HepG2 (cell line): ENCODE data around the gene H3-3A. TPM values are rescaled to one million over a fixed set of nuclear protein-coding genes. Genes with fewer than 3 reads are reported as not detected.
A peak's percentile ranks its signal among the peaks of the same experiment; 100 is the strongest.

Experiments
- ATAC-seq: fragments of 200-7000 bp; cut with Tn5 transposase; 3 replicates; pipeline ENCODE4 v1.9.1; 2020; ENCODE audit warnings: mild to moderate bottlenecking, moderate library complexity
- BruUV-seq: library from RNA; stranded (reverse); fragments of 400-500 nt; replicated peaks from 2 replicates; lab custom pipeline; 2021; lab: Mats Ljungman, UMichigan
- CTCF ChIA-PET: fragments of 300-600 bp; formaldehyde crosslinking; extraction: SDS; loops from one replicate; lab custom pipeline; 2021; ENCODE audit warnings: low total read pairs, inconsistent platforms, low intra/inter-chr PET ratio; lab: Yijun Ruan, JAX
- POLR2A ChIA-PET: fragments of 350-600 bp; sonication (Branson Sonifier 250); formaldehyde crosslinking; loops from one replicate; lab custom pipeline; 2020; ENCODE audit warnings: antibody characterized with exemption, inconsistent platforms; lab: Yijun Ruan, JAX
- DNase-seq: peaks from one replicate; pipeline ENCODE4 v3.0.0-alpha.2; 2015; ENCODE audit warnings: low spot score
- FAIRE-seq: peaks from 3 replicates; lab custom pipeline; 2011; peaks lifted over from hg19 to GRCh38; lab: Jason Lieb, UNC
- H2AFZ ChIP-seq: one replicate; pipeline ENCODE4 v1.6.1; 2011; ENCODE audit warnings: low read length, inconsistent platforms
- H3K27ac ChIP-seq: fragments of 300-600 bp; 3 replicates; pipeline ENCODE4 v1.8.0; 2011; ENCODE audit warnings: mixed run types, mild to moderate bottlenecking, mixed read lengths, low read length, inconsistent platforms; ENCODE audit not compliant: insufficient read depth; ENCODE audit errors: extremely low read length
- H3K27me3 ChIP-seq, 2 experiments: fragments of 200-600 bp in 1 of 2; 2 replicates in 1 of 2; 3 replicates in 1 of 2; pipeline versions ENCODE4 v1.6.0 to v1.8.0; 2011; ENCODE audit warnings: low read length in 2 of 2, mild to moderate bottlenecking in 2 of 2, moderate library complexity in 2 of 2, inconsistent platforms in 1 of 2; ENCODE audit not compliant: insufficient read depth in 2 of 2, control insufficient read depth in 1 of 2
- H3K36me3 ChIP-seq, 2 experiments: fragments of 200-600 bp in 1 of 2; replicated peaks in 1 of 2; 2 replicates in 1 of 2; 3 replicates in 1 of 2; pipeline versions ENCODE4 v1.5.1 to v1.8.0; 2011; ENCODE audit warnings: low read length in 2 of 2, inconsistent platforms in 1 of 2; ENCODE audit not compliant: insufficient read depth in 2 of 2, control insufficient read depth in 1 of 2
- H3K4me1 ChIP-seq: 2 replicates; pipeline ENCODE4 v1.5.1; 2012; ENCODE audit warnings: low read length, inconsistent platforms; ENCODE audit not compliant: insufficient read depth
- H3K4me2 ChIP-seq: 2 replicates; pipeline ENCODE4 v1.6.0; 2011; ENCODE audit warnings: low read depth, low read length, inconsistent platforms
- H3K4me3 ChIP-seq, 3 experiments: fragments of 200-600 bp in 1 of 3; sonication (generic), shearing (Covaris generic) in 1 of 3; replicated peaks in 1 of 3; 2 replicates each; pipeline ENCODE4 v1.5.1; 2011 to 2016; ENCODE audit warnings: low read length in 3 of 3, inconsistent platforms in 2 of 3, low read depth in 2 of 3, mild to moderate bottlenecking in 2 of 3, control low read depth in 1 of 3, mixed read lengths in 1 of 3; ENCODE audit not compliant: insufficient read depth in 1 of 3
- H3K79me2 ChIP-seq: one replicate; pipeline ENCODE4 v1.6.1; 2011; ENCODE audit warnings: low read length, inconsistent platforms; ENCODE audit not compliant: insufficient read depth
- H3K9ac ChIP-seq: 2 replicates; pipeline ENCODE4 v1.6.0; 2011; ENCODE audit warnings: mild to moderate bottlenecking, low read depth, low read length, inconsistent platforms; ENCODE audit not compliant: insufficient read depth
- H3K9me3 ChIP-seq: 2 replicates; pipeline ENCODE4 v1.5.1; 2012; ENCODE audit warnings: mild to moderate bottlenecking, low read length
- H4K20me1 ChIP-seq: 2 replicates; pipeline ENCODE4 v1.6.0; 2011; ENCODE audit warnings: inconsistent platforms, mild to moderate bottlenecking, low read length, moderate library complexity; ENCODE audit not compliant: insufficient read depth
- GABPA ChIP-seq, 2 experiments: IDR thresholded peaks; 2 replicates each; pipeline ENCODE4 v1.6.1; 2011 to 2016; ENCODE audit warnings: low read depth in 2 of 2, low read length in 1 of 2, missing biosample characterization in 1 of 2, missing genetic modification characterization in 1 of 2
- IKZF1 ChIP-seq: fragments of 450-650 bp; IDR thresholded peaks from 2 replicates; pipeline ENCODE4 v1.7.1; 2016
- NCOA1 ChIP-seq: sonication (generic); formaldehyde crosslinking; IDR thresholded peaks from 2 replicates; pipeline ENCODE4 v1.9.0; 2021; ENCODE audit warnings: missing genetic modification reagents
- NFYB ChIP-seq: sonication (generic); formaldehyde crosslinking; IDR thresholded peaks from 2 replicates; pipeline ENCODE4 v1.4.0; 2020; ENCODE audit warnings: missing genetic modification reagents
- ZNF10 ChIP-seq: sonication (generic); formaldehyde crosslinking; IDR thresholded peaks from 2 replicates; pipeline ENCODE4 v1.4.0; 2020; ENCODE audit warnings: mild to moderate bottlenecking, low read depth, missing genetic modification reagents, borderline replicate concordance
- ZNF879 ChIP-seq: sonication (generic); formaldehyde crosslinking; IDR thresholded peaks from 2 replicates; pipeline ENCODE4 v1.8.1; 2023; ENCODE audit warnings: missing genetic modification reagents
- WGBS: methylation state at CpG from one replicate; pipeline ENCODE4 v1.1.6; 2017; ENCODE audit warnings: low lambda C conversion rate; 5-methylcytosine and 5-hydroxymethylcytosine counted together
- in situ Hi-C: cut with HindIII; loops from 2 replicates; pipeline ENCODE4 v1.10.0; 2017; ENCODE audit warnings: low pct_unique_long_range_greater_than_20kb; ENCODE audit not compliant: extremely low pct_ligation_motif_present
- intact Hi-C: fragments of 100-400 bp; cut with micrococcal nuclease; formaldehyde crosslinking; loops from one replicate; pipeline ENCODE4 v1.10.0; 2022; ENCODE audit not compliant: unreplicated experiment
- polyA plus RNA-seq, 8 experiments: library from polyadenylated mRNA; depleted of rRNA in 3 of 8; stranded (reverse) in 7 of 8; unstranded in 1 of 8; fragments of >200 nt; fragmentation: Illumina TruSeq in 4 of 8; extraction: Trizol in 4 of 8; gene quantifications; 2 replicates each; pipeline versions ENCODE4 v1.2.1 to v1.2.3, GENCODE V29; 2011 to 2016; ENCODE audit warnings: low read depth in 4 of 8, missing spikeins in 1 of 8, mixed read lengths in 1 of 8; ENCODE audit not compliant: insufficient read depth in 1 of 8
- total RNA-seq, 5 experiments: library from RNA; depleted of rRNA; stranded (reverse); fragments of >200 nt; fragmentation: Illumina TruSeq; extraction: Trizol; gene quantifications; 2 replicates each; pipeline ENCODE4 v1.2.3, GENCODE V29; 2016; ENCODE audit warnings: low read depth in 1 of 5
- TF ChIP-seq, protein P1 (sequence below): sonication (generic); formaldehyde crosslinking; IDR thresholded peaks from 2 replicates; pipeline ENCODE4 v1.4.0; 2020; ENCODE audit warnings: missing genetic modification reagents, mild to moderate bottlenecking, borderline replicate concordance
- TF ChIP-seq, protein P2 (sequence below): sonication (generic); formaldehyde crosslinking; IDR thresholded peaks from 2 replicates; pipeline ENCODE4 v1.5.1; 2020; ENCODE audit warnings: missing genetic modification reagents, mild to moderate bottlenecking, borderline replicate concordance
- TF ChIP-seq, protein P3 (sequence below): sonication (generic); formaldehyde crosslinking; IDR thresholded peaks from 2 replicates; pipeline ENCODE4 v1.4.0; 2020; ENCODE audit warnings: missing genetic modification reagents

The H3-3A gene
- total and polyA plus RNA-seq, 2 of the 13 experiments (the other 11 are each of a cell fraction or from before 2014, with no cell fraction given), result 221 to 320 TPM

DNA sequence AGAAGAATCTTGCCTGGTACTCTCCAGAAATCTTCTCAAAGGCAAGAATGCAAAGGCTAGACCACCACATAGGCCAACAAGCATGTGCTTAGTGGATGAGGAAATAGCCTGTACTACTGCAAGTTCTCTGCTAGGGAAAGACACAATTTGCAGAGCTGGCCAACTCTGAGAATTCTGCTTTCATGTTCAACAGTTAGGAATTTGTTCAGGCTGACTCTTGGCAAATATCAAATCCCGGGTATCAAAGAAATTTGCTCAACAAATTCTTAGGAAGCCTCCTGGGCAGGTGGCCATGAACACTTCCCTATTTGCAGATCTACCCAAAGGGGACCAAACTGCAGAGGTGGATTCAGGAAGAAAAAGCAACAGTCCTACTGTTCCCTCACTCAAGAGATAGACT, 15.0 kb upstream of the H3-3A start:
- no peak overlapping the region for H3K9ac ChIP-seq
- ChIA-PET POLR2A (interaction anchor here (2.3 kb wide), 1 partner anchor 15 kb away, joined by 15 read pairs; the partner anchor contains the start of gene H3-3A), CTCF (no interaction called here)
- no peaks in the 10 kb centered on the region for H4K20me1 ChIP-seq
- TF ChIP-seq, protein P1, sequence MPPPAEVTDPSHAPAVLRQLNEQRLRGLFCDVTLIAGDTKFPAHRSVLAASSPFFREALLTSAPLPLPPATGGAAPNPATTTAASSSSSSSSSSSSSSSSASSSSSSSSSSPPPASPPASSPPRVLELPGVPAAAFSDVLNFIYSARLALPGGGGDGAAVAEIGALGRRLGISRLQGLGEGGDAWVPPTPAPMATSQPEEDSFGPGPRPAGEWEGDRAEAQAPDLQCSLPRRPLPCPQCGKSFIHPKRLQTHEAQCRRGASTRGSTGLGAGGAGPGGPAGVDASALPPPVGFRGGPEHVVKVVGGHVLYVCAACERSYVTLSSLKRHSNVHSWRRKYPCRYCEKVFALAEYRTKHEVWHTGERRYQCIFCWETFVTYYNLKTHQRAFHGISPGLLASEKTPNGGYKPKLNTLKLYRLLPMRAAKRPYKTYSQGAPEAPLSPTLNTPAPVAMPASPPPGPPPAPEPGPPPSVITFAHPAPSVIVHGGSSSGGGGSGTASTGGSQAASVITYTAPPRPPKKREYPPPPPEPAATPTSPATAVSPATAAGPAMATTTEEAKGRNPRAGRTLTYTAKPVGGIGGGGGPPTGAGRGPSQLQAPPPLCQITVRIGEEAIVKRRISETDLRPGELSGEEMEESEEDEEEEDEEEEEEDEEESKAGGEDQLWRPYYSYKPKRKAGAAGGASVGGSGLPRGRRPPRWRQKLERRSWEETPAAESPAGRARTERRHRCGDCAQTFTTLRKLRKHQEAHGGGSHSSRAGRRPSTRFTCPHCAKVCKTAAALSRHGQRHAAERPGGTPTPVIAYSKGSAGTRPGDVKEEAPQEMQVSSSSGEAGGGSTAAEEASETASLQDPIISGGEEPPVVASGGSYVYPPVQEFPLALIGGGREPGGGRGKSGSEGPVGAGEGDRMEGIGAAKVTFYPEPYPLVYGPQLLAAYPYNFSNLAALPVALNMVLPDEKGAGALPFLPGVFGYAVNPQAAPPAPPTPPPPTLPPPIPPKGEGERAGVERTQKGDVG (CRISPR knock-in tag), result no peak
- TF ChIP-seq, protein P2, sequence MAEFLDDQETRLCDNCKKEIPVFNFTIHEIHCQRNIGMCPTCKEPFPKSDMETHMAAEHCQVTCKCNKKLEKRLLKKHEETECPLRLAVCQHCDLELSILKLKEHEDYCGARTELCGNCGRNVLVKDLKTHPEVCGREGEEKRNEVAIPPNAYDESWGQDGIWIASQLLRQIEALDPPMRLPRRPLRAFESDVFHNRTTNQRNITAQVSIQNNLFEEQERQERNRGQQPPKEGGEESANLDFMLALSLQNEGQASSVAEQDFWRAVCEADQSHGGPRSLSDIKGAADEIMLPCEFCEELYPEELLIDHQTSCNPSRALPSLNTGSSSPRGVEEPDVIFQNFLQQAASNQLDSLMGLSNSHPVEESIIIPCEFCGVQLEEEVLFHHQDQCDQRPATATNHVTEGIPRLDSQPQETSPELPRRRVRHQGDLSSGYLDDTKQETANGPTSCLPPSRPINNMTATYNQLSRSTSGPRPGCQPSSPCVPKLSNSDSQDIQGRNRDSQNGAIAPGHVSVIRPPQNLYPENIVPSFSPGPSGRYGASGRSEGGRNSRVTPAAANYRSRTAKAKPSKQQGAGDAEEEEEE (CRISPR knock-in tag), result no peak
- no peak for TF ChIP-seq GABPA (IDR thresholded peaks at IDR 0.05; ENCODE audit: low read depth, low read length)
- no peak for TF ChIP-seq GABPA (CRISPR knock-in tag; IDR thresholded peaks at IDR 0.05; ENCODE audit: low read depth)
- no peak for TF ChIP-seq IKZF1
- TF ChIP-seq NCOA1 (CRISPR knock-in tag), result no peak
- TF ChIP-seq ZNF879 (CRISPR knock-in tag), result no peak
- TF ChIP-seq, protein P3, sequence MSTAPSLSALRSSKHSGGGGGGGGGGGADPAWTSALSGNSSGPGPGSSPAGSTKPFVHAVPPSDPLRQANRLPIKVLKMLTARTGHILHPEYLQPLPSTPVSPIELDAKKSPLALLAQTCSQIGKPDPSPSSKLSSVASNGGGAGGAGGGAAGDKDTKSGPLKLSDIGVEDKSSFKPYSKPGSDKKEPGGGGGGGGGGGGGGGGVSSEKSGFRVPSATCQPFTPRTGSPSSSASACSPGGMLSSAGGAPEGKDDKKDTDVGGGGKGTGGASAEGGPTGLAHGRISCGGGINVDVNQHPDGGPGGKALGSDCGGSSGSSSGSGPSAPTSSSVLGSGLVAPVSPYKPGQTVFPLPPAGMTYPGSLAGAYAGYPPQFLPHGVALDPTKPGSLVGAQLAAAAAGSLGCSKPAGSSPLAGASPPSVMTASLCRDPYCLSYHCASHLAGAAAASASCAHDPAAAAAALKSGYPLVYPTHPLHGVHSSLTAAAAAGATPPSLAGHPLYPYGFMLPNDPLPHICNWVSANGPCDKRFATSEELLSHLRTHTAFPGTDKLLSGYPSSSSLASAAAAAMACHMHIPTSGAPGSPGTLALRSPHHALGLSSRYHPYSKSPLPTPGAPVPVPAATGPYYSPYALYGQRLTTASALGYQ (CRISPR knock-in tag), result no peak
- TF ChIP-seq NFYB (CRISPR knock-in tag), result no peak
- no peak for TF ChIP-seq ZNF10 (CRISPR knock-in tag)
- H3K27me3 ChIP-seq, result no peaks in the 10 kb centered on the region
- peaks cover 23% of the 10 kb centered on the region for H3K4me1 ChIP-seq
- FAIRE-seq, result no peak
- no peak overlapping the region for H3K27ac ChIP-seq
- no peak overlapping the region for H3K4me2 ChIP-seq
- H2AFZ ChIP-seq, result no peak overlapping the region
- peak; percentile 22 for DNase-seq
- no peak overlapping the region for H3K4me3 ChIP-seq
- in situ Hi-C loops, result no loop called here
- intact Hi-C loops, result loop anchor here (2.0 kb wide), 1 partner anchor 19 kb away; no protein-coding TSS in a partner anchor
- ATAC-seq, result no peak; the same call in 2 of the 3 replicates
- whole genome bisulfite sequencing, result 0% methylated on average over 1 of the region's 1 CpG
- H3K36me3 ChIP-seq, result no peaks in the 10 kb centered on the region
- no TSS peak for BruUV-seq
- H3K79me2 ChIP-seq, result no peaks in the 10 kb centered on the region
- H3K9me3 ChIP-seq, result no peaks in the 10 kb centered on the region
